HG03439 (cell line): ENCODE measurements around the gene MMS19.
"Not testable (repeated sequence)": the region's sequence is repeated elsewhere in the genome, so short reads cannot be mapped to it uniquely, and the experiment has no call there.

ENCODE experiments used
- ATAC-seq: cut with Tn5 transposase; IDR thresholded peaks from one replicate; pipeline ENCODE4 v1.9.1; 2021; ENCODE audit warnings: mild to moderate bottlenecking, moderate library complexity; ENCODE audit not compliant: unreplicated experiment

MMS19 gene

GRCh38 chr10:97503406-97503805 lies 5.2 kb upstream of the MMS19 start:
- no peak for ATAC-seq

GRCh38 chr10:97502916-97503315 lies 4.7 kb upstream of the MMS19 start:
- ATAC-seq: no peak

- ATAC-seq: no peak
Measured at GRCh38 chr10:97500297-97500575, 2.0 kb upstream of the MMS19 start.

DNA sequence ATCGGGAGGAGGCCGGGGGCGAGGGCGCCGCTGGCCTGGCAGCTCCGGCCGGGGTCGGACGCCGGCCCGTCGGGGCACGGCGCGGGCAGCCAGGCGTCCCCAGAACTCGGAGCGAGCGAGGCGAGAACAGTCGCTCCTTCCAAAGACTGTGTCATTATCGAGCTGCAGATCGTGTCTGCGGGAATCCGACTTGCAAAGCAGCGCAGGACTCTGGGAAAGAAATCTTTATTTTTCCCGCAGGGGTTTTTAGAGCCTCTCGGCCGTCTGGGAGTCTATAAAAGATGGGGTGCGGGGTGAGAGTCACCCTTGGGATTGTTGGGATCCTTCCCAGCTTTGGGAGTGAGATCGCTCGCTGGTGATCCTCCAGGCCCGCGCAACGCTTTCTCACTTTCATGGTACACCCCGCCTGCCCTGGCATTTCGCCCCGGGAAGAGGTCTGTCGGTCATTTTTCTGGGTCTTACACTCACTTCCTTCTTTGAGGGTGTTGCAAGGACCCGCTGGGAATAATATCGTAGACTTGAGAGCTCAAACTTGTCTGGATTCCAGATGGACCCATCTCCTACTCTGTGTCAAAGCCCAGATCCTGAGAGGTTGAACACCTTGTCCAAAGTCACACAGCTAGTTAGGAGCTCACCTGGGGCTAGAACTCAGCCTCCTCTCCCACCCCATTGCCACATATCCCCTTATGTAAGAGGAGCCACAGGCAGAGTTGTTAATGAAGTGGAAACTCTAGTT lies 1.5 kb upstream of the MMS19 start:
- ATAC-seq: no peak

- peak; percentile 6 for ATAC-seq
Measured at GRCh38 chr10:97498841-97499560, 779 bp upstream of the MMS19 start, which contains the start of gene UBTD1. Gene UBTD1 (plus strand): TSS chr10:97498924. CDS start chr10:97499204, 280 bp downstream.

DNA sequence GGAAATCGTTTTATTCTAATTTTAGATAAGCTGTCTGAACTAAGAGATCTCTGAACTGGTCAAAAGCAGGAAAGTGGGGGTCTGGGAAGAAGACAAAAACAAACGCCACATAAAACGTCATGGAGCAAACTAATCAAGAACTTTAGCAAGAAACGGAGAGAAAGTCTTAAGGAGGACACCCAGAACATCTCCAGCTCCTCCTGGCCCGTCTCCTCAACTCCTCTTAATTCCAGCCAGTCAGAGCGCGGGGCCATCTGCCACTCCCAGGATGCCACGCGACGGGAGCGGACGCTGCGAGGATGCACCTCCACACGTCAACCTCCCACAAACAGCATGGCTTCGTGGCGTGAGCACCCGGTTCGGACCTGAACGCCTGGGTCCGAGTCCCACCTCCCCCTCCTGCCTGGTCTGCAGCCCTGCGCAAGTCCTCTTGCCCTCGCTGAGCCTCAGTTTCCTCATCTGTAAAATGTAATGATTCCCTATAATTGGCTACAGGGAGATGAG lies 598 bp downstream of the MMS19 start:
- peak; percentile 23 for ATAC-seq

DNA sequence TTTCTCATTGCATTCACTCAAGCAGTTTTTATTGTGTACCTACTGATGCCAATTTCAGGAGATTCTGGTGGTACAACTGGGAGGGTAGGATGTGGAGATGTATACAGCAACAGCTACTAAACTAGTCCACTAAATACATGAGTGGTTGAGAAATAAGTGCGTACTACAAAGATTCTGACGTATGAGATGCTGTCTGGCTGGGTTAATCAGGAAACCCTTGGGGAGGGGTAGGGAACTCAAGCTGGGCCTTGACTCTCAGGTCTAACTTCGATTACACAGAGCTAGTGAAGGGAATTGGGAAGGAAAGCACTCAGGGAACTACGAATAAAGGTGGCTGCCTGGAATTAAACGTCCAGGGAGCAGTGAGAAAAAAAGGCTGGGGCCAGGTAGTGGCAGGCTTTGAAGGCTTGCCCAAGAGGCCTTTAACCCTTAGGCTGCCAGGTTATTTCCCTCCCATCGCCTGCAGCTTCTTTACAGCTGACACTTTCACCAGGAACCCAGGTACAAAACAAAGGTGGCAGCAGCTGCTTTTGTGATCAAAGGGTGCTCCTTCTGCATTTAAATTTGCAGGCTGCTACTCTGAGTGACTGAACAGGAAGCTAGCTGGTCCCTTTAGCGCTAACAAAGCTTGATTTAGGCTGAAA lies 3.2 kb downstream of the MMS19 start:
- no peak for ATAC-seq

DNA sequence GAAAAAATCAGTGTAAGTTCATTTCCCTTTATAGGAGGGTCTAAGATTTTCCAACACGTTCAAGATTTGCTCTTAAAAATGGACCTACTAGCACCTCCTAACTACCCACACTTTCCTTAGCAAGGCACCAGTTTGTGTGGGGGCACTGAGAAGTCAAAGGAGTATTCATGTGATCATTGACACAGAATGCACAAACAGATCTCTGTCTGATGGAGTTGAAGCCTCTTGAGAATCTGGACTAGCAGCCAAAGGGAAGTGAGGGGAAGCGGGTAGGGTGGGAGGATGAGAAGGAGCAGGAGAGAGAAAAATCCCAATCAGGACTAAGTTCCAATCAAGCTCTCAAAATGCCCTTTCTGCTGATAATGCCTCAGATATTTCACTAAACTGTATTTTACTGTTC lies 4.1 kb downstream of the MMS19 start:
- ATAC-seq: no peak

- ATAC-seq: no peak
Measured at GRCh38 chr10:97490592-97490991, 7.6 kb downstream of the MMS19 start.

DNA sequence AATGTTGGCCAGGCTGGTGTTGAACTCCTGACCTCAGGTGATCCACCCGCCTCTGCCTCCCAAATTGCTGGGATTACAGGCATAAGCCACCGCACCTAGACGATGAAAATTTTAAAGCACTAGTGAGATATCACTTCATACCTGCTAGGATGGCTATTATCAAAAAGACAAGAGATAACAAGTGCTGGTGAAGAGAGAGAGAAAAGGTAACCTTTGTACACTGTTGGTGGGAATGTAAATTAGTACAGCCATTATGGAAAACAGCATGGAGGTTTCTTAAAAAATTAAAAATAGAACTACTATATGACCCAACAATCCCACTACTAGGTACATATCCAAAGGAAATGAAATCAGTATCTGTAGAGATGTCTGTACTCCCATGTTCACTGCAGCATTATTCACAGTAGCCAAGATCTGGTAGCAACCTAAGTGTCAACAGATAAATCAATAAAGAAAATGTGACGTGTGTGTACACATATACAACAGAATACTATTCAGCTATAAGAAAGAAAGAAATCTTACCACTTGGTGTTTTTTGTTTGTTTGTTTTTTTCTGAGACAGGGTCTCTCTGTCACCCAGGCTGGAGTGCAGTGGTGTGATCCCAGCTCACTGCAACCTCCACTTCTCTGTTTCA lies 12.5 kb downstream of the MMS19 start:
- no peak for ATAC-seq

GRCh38 chr10:97483921-97484320 lies 14.3 kb downstream of the MMS19 start:
- ATAC-seq: no peak

GRCh38 chr10:97483506-97483905 lies 14.7 kb downstream of the MMS19 start:
- no peak for ATAC-seq

- no peak for ATAC-seq
Measured at GRCh38 chr10:97482381-97482780, 15.8 kb downstream of the MMS19 start.

DNA sequence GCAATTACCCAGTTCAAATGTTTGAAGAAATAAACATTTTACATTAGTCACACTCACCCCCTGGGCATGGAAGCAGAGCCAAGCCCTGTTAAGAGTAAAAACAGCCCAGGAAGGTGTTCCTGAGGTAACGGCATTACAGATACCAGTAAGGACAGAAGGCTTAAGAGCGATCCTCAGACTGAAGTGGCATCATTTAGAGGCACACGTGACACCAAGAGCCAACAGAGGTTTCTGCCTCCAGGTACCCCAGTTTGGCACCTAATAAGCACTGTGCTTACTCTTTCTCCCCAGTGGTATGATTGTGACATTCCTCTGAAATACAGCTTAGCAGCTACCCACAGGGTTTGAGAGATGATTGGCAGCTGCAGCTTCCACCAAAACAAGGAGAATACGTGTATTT lies 17.2 kb downstream of the MMS19 start:
- ATAC-seq: no peak

- ATAC-seq: no peak
Measured at GRCh38 chr10:97479939-97480338, 18.3 kb downstream of the MMS19 start.

- ATAC-seq: not testable (repeated sequence)
Measured at GRCh38 chr10:97479410-97479809, 18.8 kb downstream of the MMS19 start.

GRCh38 chr10:97475936-97476594 lies 22.2 kb downstream of the MMS19 start:
- no peak for ATAC-seq

DNA sequence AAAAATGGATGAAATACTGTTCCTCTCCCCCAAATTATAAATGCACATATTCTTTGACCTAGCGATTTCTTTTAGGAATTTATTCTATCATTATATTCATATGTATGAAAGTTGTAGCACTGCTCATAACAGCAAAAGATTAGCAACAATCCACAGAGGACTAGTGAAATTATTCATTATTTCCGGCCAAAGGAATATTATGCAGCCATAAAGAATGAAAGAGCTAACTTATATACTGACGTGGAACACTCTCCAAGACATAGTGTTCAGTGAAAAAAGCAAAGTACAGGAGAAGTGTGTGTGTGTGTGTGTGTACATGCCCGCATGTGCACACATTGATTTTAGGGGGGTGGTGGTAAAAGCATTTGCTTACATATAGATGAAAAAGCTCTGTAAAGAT lies 23.3 kb downstream of the MMS19 start:
- no peak for ATAC-seq

GRCh38 chr10:97468781-97469180 lies 29.4 kb downstream of the MMS19 start:
- not testable (repeated sequence) for ATAC-seq

DNA sequence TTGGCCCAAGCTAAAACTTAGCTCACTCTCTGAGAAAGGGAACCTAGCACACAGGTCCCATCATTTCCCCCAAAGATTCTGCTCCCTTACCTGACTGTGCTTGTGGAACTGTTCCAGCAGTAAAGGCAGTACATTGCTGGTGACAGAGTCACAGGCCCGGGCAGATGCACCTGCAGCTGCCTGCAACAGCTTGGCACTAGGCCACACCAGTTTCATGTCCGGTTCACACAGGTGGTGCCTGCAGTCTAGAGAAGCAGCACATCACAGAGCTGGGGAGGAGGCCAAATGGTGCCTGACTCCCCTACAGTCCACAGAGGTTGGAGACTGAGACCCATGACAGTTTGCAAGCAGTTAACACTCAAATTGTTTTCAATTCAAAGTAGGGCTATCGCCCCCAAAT lies 30.1 kb downstream of the MMS19 start:
- peak; percentile 59 for ATAC-seq

DNA sequence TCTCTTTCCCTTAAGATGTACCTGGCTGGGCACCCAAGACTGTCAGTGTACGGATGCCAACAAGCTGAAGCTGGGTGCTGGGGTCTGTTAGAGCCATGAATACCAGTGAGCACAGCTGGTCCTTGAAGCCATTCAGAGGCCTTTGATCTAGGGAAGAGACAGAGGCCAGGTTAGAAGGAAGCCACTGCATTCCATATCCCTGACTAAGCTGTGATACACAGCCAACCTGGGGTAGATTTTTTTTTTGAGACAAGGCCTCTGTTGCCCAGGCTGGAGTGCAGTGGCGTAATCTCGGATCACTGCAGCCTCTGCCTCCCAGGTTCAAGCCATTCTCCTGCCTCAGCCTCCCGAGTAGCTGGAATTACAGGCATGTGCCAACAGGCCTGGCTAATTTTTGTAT lies 31.5 kb downstream of the MMS19 start:
- no peak for ATAC-seq
